ENCODE results near the gene NPY.

The NPY gene

DNA sequence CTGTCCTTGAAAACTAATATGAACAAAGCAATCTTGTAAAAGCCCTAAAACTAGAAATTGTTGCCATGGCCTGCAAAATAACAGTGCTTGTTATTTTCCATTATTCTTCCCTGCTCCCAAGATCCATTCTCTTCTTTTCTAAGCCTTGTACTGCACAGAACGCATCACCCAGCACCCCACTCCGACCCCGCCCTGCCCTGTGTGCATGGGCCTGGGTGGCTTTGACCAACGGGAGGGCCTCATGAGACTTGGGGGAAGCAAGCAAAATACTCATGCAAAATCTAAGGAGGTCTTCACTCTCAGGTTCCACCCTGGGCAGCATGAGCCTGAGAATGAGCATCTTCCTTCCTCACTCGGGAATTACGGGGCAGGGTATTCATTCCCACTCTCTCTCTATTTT, 32.4 kb downstream of the NPY start:
- no peak for DNase-seq

DNA sequence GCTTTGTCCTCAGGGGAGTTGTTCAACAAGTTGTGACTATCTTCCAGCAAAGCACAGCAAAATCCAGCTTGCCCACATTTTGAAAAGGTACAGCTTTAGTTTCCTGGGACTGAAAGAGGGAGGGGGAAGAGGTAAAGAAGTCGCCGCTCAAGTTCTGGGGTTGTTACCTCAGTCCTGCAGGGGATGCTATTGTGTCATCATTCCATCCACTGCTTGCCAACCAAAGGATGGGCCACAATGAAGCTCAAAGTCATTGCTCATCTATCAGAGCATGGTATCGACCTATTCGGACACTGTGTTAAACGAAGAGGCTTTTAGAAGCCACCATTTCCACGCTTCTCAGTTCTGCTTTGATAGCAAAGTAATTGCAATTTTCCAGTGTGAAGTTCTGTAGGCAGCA, 34.3 kb downstream of the NPY start:
- DNase-seq, result no peak

DNA sequence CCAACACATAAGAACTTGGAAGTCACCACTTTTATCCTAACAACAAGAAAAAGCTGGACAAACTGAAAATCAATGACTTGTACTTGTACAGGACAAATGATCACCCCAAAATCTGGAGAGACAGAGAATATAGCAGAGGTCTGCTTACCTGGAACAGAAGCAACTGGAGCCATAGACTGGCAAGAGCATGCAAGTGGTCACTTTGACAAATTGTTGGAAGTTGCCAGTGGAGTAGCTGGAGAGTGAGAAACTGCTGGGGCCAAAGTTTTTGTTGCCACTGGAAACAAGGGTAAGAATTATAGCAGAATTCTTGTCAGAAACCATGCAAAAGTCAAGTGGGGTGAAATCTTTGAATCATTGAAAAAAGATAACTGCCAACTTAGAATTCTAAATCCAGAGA, 35.2 kb downstream of the NPY start:
- DNase-seq, result no peak

DNA sequence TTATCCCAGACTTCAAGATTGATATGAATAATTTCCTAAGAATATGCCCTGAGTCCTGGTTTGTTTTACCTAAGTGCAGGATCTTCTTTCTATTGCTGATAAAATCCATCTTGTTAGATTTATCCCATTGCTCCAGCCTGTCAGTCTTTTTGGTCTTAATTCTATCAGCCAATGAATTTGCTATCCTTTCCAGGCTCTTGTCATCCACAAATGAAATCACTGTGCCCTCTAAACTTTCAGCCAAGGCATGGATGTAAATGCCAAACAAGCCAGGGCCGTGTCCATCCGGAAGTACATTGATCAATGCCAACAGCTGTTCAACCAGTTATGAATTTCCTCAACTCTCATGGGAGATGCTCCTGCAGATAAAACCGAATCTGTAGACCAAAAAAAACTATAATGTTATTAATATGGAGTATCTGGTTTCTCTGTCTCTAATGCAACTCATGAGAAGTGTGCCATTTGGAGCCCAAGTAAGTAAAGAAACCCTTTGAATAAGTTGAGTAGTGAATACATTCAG, 40.0 kb downstream of the NPY start:
- no peak for DNase-seq

DNA sequence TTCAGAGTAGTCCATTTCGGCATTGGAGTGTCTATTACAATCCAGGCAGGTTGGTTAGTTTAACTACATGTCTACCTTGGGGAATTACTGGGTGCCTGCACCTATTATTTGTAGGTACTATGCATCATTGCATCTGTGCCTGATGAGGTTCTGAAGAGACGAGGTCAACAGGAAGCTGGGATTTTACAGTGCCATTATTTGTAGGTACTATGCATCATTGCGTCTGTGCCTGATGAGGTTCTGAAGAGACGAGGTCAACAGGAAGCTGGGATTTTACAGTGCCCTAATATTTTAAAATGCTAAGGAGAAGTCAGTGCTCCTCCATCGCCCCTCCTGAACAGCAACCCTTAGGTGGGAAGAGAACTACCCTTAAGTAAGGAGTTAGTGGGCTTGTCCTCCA, 41.7 kb downstream of the NPY start:
- no peak for DNase-seq

DNA sequence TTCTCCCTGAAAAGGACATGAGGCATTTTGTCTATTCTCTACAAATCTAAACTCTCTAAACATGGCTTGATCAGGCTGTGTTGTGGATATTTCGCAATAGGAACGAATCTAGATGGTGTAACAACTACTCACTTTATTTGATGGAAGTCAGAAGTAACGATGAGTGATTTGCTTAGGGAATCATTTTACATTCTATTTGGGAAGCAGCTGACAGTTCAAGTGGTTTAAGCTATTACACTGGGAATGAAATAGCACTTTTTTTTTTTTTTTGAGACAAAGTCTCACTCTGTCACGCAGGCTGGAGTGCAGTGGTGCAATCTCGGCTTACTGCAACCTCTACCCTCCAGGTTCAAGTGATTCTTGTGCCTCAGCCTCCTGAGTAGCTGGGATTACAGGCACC, 44.1 kb downstream of the NPY start:
- no peak for DNase-seq

DNA sequence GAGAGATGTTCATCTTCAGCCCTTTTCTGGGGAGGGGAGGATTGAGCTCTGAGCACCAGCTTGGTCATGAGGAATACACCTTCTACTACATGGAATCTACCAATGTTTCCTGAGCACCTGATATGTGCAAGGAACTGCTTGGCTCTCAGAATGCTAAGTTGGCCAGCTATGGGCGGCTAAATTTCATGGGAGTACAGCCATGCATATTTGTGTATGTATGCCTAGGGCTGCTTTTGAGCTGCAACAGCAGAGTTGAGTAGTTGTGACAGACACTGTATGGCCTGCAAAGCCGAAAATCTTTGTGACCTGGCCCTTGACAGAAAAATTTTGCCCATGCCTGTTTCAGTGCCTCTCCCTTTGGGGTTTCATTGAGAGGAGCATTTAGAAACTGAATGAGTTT, 44.9 kb downstream of the NPY start:
- DNase-seq, result no peak

DNA sequence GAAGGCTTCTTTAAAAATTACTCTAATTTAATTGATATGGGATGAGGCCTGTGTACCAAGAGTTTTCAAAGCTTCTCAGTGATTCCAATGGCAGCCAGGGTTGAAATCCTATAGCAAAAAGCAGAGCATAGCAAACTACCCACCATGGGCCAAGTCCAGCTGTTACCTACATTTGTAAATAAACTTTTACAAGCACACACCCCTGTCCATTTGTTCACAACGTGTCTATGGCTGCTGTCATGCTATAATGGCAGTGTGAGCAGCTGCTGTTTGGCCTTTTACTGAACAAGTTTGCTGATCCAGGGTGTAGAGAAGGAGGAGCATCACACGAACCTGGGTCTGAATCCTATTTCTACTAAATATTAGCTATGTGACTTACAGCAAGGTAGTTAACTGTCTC, 50.0 kb downstream of the NPY start:
- DNase-seq, result no peak

DNA sequence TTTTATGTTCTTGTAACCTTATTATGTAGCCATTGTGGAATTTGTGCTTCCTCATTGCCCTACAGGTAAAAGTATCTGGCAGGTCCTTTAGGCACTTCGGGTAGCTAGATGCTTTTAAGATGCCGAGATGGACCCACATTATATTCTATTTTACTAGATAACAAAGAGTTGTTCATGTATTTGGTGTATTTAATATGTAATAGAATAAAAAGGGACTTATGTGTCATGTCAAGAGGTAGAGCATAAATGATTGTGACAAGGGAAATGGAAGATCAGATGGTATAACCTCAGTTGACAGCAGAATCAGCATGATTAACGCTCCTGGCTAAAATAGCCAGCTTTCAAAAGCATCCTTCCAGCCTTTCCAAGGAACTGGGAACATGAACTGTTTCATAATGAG, 50.6 kb downstream of the NPY start:
- no peak for DNase-seq

DNA sequence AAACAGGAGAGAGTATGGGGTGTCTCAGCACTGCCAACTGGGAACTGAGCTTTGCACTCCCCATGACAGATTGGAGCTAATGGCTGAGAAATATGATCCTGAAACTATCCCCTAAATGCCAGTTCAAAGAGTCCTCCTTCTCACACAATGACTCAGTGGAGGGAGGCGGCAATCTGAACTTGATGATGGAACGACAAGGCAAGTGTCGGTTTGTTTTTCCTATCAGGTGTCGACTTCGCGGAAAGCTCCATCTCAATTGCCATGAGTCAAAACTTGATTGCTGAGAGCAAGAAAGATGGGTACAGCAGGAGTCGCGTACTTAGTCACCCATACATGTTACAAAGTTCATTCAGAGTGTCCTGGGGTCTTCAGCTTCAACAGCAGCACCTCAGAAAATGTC, 52.5 kb downstream of the NPY start:
- no peak for DNase-seq

DNA sequence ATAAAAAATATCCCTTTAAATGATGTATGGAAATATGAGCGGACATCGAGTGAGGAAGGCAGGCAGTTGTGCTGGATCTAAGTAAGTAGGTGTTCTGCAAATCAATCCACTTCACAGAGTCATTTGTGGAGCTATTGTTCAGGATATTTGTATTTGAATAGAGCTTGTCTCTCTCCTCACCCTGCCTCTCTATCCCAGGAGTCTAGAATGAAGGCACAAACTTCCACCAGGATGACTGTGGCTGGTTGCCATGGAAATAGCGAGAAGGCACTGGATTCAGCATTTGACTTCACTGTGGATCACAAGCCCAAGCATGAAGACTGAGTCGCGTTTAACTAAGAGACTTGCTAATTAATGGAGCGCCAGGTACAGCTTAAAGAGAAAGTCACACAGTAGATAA, 53.2 kb downstream of the NPY start:
- no peak for DNase-seq

DNA sequence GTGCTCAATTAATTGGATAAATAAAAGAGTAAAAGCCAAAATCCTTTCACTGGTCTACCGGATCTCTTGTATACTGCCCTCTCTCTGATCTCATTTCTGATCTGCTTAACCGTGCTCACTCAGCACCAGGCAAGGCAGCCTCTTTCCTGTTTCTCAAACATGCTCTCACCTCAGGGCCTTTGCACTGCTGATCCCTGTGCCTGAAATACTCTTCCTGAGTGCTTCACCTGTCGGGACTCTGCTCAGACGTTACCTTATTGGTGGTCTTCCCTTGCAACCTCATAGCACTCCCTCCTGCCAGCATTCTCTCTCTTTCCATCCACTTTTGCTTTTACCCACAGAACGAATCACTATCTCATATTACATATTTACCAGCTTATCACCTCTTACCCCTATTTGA, 55.6 kb downstream of the NPY start:
- DNase-seq, result no peak

DNA sequence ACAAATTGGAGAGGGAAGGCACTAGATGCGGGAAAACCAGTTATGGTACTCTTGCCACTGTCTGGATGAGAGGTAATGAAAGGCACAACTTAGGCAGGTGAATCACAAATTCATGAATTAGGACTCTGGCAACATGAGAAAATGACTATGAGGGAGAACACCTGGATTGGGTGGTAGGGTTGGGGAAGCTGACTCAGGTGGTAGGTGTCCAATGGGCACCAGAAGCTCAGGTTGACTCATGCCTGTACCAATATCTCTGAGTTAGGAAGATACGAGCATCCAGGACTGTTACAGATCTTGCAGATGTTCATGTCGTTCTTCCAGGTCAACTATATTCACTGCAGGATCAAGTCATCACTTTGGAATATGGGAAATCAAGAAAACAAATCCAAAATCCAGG, 56.7 kb downstream of the NPY start:
- no peak for DNase-seq
